CD4-positive, alpha-beta T cell treated with Interleukin-4 for 4 hours (primary cell): Measurements from ENCODE around the gene ATP10A.

Experiments
- DNase-seq: peaks from one replicate; pipeline ENCODE4 v3.0.0-alpha.2; 2020

ATP10A gene

GRCh38 chr15:25812845-25813244 lies 50.3 kb downstream of the ATP10A start:
- no peak for DNase-seq

- DNase-seq = no peak
Measured at GRCh38 chr15:25812073-25812472, 51.1 kb downstream of the ATP10A start.

DNA sequence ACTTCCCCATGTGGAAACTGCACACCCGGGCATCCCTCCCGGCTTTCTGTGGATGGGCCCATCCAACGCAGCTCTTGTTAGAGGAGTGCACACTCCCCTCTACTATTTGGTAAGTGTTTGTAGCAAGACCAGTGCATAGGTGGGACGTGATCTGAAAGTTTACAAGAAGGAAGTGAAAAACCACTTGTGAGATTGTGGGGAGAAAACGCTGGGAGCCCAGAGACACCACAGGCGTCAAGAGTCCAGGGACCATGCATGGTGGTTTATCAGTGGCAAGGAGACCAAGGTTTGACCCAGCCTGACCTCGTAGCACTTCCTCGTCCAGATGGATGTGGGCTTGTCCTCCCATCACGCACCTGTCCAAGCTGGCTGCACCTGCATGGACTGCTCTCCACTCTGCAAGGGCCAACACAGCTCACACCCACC lies 51.6 kb downstream of the ATP10A start:
- no peak for DNase-seq

DNA sequence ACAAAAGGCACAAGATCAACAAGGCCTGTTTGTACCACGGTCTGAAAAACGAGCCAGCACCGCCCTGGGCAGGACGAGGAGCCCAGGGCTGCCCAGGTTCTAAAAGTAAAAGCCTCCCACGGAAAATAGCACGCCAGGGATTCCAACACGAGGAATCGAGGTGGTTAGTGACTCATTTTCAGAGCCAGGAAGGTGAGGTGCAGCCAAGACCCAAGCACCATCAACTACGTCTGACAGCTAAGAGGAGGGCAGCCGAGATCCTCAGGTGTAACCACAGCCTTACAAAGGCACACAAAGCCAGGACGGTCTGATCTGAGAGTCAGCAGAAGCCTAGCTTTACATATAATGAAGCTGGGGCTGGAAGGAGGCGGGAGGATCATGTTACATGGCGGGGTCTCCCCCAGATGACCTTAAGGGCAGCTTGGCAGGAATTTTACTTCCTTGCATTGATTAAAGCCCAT lies 52.5 kb downstream of the ATP10A start:
- DNase-seq = no peak

DNA sequence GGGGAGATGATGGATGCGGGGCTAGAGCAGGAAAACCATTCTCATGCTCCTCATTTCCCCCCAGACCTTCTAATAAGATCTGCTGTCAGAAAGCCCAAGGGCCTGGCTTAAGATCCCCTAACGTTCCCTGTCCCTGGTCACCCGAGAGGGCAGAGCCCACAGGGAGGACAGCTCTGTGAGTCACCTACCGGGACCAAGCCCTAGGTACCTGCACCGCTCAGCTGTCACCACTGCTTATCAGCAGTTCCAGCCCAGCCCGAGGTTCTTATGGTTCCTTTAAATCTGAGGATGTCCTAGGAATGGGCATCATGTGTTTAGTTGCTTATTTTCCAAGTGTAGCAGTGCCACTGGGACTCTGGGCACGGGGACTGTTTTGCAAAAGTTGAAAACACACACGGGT lies 53.0 kb downstream of the ATP10A start:
- no peak for DNase-seq

- no peak for DNase-seq
Measured at GRCh38 chr15:25807063-25807462, 56.1 kb downstream of the ATP10A start.

DNA sequence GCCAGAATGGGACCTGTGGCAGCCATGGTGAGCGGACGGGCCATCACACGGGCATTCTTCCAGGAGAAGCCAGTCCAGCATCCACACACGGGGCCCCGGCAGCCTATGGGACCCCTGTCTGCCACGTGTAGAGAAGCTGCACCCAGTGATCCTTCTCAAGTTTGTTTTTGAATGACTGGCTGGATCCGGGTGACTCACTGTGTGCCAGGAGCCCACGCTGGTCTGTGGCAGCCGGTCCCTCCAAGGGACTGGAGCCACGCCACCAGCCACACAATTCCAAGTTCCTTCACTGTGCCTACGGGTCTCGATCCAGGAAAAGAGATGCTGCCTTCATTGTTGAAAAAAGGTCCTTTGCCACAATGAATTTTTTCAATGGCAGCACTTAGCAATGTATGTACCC lies 58.1 kb downstream of the ATP10A start:
- no peak for DNase-seq

GRCh38 chr15:25804451-25804850 lies 58.7 kb downstream of the ATP10A start:
- DNase-seq = no peak

DNA sequence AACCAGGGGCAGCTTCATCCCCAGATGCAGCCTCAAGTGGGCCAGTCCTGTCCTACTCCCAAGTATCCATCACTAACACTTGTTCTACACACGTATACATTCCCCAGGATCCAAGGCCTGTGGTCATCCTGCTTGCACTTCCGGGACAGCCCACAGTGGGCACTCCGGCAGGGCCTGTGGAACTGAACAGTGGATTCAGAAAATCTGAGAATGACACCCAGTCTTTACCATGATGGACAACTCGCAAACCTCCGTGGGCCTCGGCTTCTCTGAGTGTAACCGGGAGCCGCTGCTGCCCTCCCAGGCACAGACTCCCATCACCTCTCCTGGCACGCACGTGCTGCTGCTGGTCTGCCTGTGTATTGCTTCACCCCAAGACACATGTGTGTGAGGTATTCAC lies 59.6 kb downstream of the ATP10A start:
- DNase-seq = no peak

GRCh38 chr15:25803036-25803435 lies 60.1 kb downstream of the ATP10A start:
- no peak for DNase-seq

- no peak for DNase-seq
Measured at GRCh38 chr15:25802285-25802830, 60.8 kb downstream of the ATP10A start.

GRCh38 chr15:25801586-25802284 lies 61.4 kb downstream of the ATP10A start:
- no peak for DNase-seq

DNA sequence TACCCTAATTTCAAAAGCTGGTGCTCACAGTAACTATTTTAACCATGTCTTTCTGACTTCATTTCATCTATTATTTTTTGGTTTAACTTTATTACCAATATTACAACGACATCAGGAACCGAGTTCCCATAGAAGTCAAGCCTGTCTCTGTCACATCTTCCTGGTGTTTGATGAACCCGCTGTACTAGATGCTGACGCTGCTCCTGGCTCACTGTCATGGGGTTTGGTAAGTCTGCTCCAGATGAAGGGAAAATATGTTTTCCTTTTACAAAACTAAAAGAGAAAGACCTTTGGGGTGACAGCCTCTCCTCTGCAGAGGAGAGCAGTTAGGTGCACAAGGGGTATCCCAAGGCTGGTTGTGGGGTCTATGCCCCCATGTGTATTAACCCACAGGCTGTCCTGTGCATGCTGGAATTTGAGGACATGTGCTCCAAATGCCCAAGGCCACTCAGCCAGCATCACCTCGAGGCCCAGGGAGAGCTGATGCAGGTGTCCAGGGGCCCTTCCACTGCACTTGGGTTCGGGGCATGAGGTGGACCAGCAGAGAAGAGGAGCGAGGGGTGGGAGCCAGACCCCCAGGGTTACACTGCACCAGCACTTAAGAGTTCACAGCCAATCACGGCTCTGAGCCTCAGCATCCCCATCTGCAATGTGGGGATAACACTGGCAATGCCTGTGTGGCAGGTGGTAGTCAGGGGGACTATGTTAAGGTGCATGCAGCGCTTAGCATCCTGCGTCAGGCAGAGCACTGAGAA lies 62.2 kb downstream of the ATP10A start:
- no peak for DNase-seq

GRCh38 chr15:25799906-25800700 lies 63.0 kb downstream of the ATP10A start:
- no peak for DNase-seq

GRCh38 chr15:25797936-25798901 lies 64.9 kb downstream of the ATP10A start:
- DNase-seq = no peak

GRCh38 chr15:25797511-25797935 lies 65.6 kb downstream of the ATP10A start:
- no peak for DNase-seq

GRCh38 chr15:25797035-25797434 lies 66.1 kb downstream of the ATP10A start:
- no peak for DNase-seq

- DNase-seq = no peak
Measured at GRCh38 chr15:25796395-25796794, 66.7 kb downstream of the ATP10A start.

GRCh38 chr15:25795712-25796111 lies 67.4 kb downstream of the ATP10A start:
- no peak for DNase-seq

- DNase-seq = no peak
Measured at GRCh38 chr15:25795061-25795460, 68.1 kb downstream of the ATP10A start.

- DNase-seq = peak; percentile 19
Measured at GRCh38 chr15:25793354-25794050, 69.6 kb downstream of the ATP10A start.
